ENCODE data around the gene MINDY1. TPM values are rescaled to one million over a fixed set of nuclear protein-coding genes. Genes with fewer than 3 reads are reported as not detected.

Gene MINDY1
- total and polyA plus RNA-seq, 10 of the 15 experiments (the other 5 are each of a cell fraction or from before 2014, with no cell fraction given), result 0.48 to 8.8 (median 5.0) TPM

DNA sequence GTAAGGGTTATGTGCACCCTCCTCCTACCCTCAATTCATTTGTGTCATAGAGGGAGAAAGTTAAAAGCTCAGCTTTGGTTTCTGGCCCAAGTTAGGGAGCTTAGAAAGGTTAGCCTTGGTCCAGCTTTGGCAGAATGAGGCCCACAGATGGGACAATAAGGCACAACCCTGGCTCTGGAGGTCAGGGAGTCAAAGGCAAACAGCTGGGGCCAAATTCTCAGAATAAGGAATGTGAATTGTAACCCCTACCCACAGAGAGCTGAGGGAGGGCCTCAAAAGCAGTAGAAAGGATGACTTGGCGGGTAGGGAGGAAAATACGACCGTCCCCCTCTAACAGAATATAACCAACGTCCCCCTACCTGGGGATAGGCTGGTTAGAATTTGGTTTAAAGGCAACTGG lies 41.1 kb downstream of the MINDY1 start:
- Histone ChIP-seq H3K4me3 (no peak overlapping the region), H3K4me2 (ENCODE audit: control insufficient read depth, insufficient read depth) (no peak overlapping the region), H3K9ac (ENCODE audit: control insufficient read depth, insufficient read depth, low read length) (no peak overlapping the region), H2AFZ (ENCODE audit: control insufficient read depth, low read depth, low read length) (no peak overlapping the region), H3K36me3 (ENCODE audit: control insufficient read depth in 2 of 2, insufficient read depth in 2 of 2, low read length in 1 of 2) (peaks cover 26 to 37% of the 10 kb centered on the region in 2 experiments), H3K9me3 (replicated peaks; ENCODE audit: control insufficient read depth, insufficient read depth, low read length) (no peaks in the 10 kb centered on the region), H3K79me2 (ENCODE audit: control insufficient read depth, insufficient read depth, low read length) (peaks cover 4% of the 10 kb centered on the region), H3K27ac (ENCODE audit: control insufficient read depth, insufficient read depth) (no peak overlapping the region), H3K27me3 (replicated peaks in 1 of 2; ENCODE audit: control insufficient read depth in 2 of 2, insufficient read depth in 2 of 2, low read length in 1 of 2) (no peaks in the 10 kb centered on the region), H4K20me1 (ENCODE audit: control insufficient read depth, insufficient read depth) (no peaks in the 10 kb centered on the region), H3K4me1 (ENCODE audit: control insufficient read depth, insufficient read depth, low read length) (no peaks in the 10 kb centered on the region)
- ATAC-seq (no peak), FAIRE-seq (no peak), DNase-seq (ENCODE audit: low read depth, low spot score) (no peak)
- SMC1A ChIA-PET (ENCODE audit: uncharacterized antibody, unreplicated experiment), result interaction anchor here (0.9 kb wide), 1 partner anchor 8 kb away, joined by 3 read pairs; no protein-coding TSS in a partner anchor
- in situ Hi-C loops (cut with MboI) (no loop called here), intact Hi-C loops (cut with micrococcal nuclease; ENCODE audit: unreplicated experiment) (no loop called here)
- BruUV-seq (replicated peaks), result no TSS peak
- TF ChIP-seq HDGF (IDR thresholded peaks at IDR 0.05), result no peak
- no peak for TF ChIP-seq SUPT20H (IDR thresholded peaks at IDR 0.05; ENCODE audit: borderline replicate concordance, control insufficient read depth, low read depth, low read length)
- TF ChIP-seq, protein P1, sequence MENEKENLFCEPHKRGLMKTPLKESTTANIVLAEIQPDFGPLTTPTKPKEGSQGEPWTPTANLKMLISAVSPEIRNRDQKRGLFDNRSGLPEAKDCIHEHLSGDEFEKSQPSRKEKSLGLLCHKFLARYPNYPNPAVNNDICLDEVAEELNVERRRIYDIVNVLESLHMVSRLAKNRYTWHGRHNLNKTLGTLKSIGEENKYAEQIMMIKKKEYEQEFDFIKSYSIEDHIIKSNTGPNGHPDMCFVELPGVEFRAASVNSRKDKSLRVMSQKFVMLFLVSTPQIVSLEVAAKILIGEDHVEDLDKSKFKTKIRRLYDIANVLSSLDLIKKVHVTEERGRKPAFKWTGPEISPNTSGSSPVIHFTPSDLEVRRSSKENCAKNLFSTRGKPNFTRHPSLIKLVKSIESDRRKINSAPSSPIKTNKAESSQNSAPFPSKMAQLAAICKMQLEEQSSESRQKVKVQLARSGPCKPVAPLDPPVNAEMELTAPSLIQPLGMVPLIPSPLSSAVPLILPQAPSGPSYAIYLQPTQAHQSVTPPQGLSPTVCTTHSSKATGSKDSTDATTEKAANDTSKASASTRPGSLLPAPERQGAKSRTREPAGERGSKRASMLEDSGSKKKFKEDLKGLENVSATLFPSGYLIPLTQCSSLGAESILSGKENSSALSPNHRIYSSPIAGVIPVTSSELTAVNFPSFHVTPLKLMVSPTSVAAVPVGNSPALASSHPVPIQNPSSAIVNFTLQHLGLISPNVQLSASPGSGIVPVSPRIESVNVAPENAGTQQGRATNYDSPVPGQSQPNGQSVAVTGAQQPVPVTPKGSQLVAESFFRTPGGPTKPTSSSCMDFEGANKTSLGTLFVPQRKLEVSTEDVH (IDR thresholded peaks at IDR 0.05; ENCODE audit: low read depth, partially characterized antibody), result no peak
- TF ChIP-seq HDAC6 (IDR thresholded peaks at IDR 0.05; ENCODE audit: unreplicated experiment), result no peak
- no peak for TF ChIP-seq STAT3 (IDR thresholded peaks at IDR 0.05; ENCODE audit: low read depth, low read length)
- no peak for TF ChIP-seq TCF3 (IDR thresholded peaks at IDR 0.05; ENCODE audit: borderline replicate concordance, insufficient read depth, low read depth, low read length)
- no peak for TF ChIP-seq KDM1A (IDR thresholded peaks at IDR 0.05; ENCODE audit: borderline replicate concordance)
- TF ChIP-seq, protein P2, sequence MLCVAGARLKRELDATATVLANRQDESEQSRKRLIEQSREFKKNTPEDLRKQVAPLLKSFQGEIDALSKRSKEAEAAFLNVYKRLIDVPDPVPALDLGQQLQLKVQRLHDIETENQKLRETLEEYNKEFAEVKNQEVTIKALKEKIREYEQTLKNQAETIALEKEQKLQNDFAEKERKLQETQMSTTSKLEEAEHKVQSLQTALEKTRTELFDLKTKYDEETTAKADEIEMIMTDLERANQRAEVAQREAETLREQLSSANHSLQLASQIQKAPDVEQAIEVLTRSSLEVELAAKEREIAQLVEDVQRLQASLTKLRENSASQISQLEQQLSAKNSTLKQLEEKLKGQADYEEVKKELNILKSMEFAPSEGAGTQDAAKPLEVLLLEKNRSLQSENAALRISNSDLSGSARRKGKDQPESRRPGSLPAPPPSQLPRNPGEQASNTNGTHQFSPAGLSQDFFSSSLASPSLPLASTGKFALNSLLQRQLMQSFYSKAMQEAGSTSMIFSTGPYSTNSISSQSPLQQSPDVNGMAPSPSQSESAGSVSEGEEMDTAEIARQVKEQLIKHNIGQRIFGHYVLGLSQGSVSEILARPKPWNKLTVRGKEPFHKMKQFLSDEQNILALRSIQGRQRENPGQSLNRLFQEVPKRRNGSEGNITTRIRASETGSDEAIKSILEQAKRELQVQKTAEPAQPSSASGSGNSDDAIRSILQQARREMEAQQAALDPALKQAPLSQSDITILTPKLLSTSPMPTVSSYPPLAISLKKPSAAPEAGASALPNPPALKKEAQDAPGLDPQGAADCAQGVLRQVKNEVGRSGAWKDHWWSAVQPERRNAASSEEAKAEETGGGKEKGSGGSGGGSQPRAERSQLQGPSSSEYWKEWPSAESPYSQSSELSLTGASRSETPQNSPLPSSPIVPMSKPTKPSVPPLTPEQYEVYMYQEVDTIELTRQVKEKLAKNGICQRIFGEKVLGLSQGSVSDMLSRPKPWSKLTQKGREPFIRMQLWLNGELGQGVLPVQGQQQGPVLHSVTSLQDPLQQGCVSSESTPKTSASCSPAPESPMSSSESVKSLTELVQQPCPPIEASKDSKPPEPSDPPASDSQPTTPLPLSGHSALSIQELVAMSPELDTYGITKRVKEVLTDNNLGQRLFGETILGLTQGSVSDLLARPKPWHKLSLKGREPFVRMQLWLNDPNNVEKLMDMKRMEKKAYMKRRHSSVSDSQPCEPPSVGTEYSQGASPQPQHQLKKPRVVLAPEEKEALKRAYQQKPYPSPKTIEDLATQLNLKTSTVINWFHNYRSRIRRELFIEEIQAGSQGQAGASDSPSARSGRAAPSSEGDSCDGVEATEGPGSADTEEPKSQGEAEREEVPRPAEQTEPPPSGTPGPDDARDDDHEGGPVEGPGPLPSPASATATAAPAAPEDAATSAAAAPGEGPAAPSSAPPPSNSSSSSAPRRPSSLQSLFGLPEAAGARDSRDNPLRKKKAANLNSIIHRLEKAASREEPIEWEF (IDR thresholded peaks at IDR 0.05; ENCODE audit: insufficient replicate concordance, low read depth, low read length), result no peak
- 77% methylated on average over 4 of the region's 4 CpGs for WGBS (ENCODE audit: insufficient coverage, insufficient replicate concordance, low lambda C conversion rate, missing lambda C conversion rate)
- POLR2A ChIA-PET, result interaction anchor here (0.5 kb wide), 1 partner anchor 125 kb away, joined by 3 read pairs; no protein-coding TSS in a partner anchor
- CTCF ChIA-PET, result interaction anchor here (1.0 to 1.3 kb wide), 4 partner anchors 12 to 286 kb away, joined by 3 to 6 read pairs (median 4); no protein-coding TSS in a partner anchor
- RAD21 ChIA-PET (ENCODE audit: unreplicated experiment), result no interaction called here
